ENCODE data around the gene PRKCZ. TPM values are rescaled to one million over a fixed set of nuclear protein-coding genes. Genes with fewer than 3 reads are reported as not detected.
A peak's percentile ranks its signal among the peaks of the same experiment; 100 is the strongest.

Gene PRKCZ
- total and polyA plus RNA-seq, 2 experiments from 2014 or later = 26.2 to 36.9 TPM

GRCh38 chr1:2103266-2103900, 53.2 kb downstream of the PRKCZ start (continued):
- TF ChIP-seq ETS1 (IDR thresholded peaks at IDR 0.05) (no peak), JUNB (IDR thresholded peaks at IDR 0.05; ENCODE audit: unreplicated experiment) (no peak), ZNF114 (CRISPR knock-in tag; IDR thresholded peaks at IDR 0.05) (no peak), CREB1 (CRISPR knock-in tag; IDR thresholded peaks at IDR 0.05; ENCODE audit: low read depth) (no peak), EZH2 (IDR thresholded peaks at IDR 0.05; ENCODE audit: low read depth, unreplicated experiment) (no peak)

GRCh38 chr1:2103901-2104590, 53.8 kb downstream of the PRKCZ start:
- no peaks in the 10 kb centered on the region for H3K4me1 ChIP-seq (ENCODE audit: insufficient read depth)
- H3K4me1 Mint-ChIP-seq = peaks cover 11% of the 10 kb centered on the region
- H4K20me1 ChIP-seq (replicated peaks; ENCODE audit: insufficient read depth) = peaks cover 2% of the 10 kb centered on the region; the same call in 1 of the 2 replicates
- H3K9me2 ChIP-seq (ENCODE audit: insufficient read depth) = no peaks in the 10 kb centered on the region
- no peaks in the 10 kb centered on the region for H3K36me3 ChIP-seq (ENCODE audit: insufficient read depth)
- DNase-seq (ENCODE audit: low spot score) (no peak), ATAC-seq (no peak)
- H3K4me3 ChIP-seq = no peak overlapping the region
- no peak overlapping the region for H3K4me2 ChIP-seq
- H3F3A ChIP-seq (replicated peaks; ENCODE audit: low read depth) = no peaks in the 10 kb centered on the region
- H2AFZ ChIP-seq = no peak overlapping the region
- H3K27ac Mint-ChIP-seq = peak overlapping the region; percentile 59; the same call in 1 of the 2 replicates
- no peaks in the 10 kb centered on the region for H3K9me3 Mint-ChIP-seq
- H3K36me3 Mint-ChIP-seq (ENCODE audit: low read depth) = peaks cover 10% of the 10 kb centered on the region
- H3K79me2 ChIP-seq (replicated peaks; ENCODE audit: insufficient read depth) = peaks cover 9% of the 10 kb centered on the region; the same call in 1 of the 2 replicates
- H3K27me3 Mint-ChIP-seq (ENCODE audit: insufficient read depth, low read depth, poor library complexity) = peaks cover 10% of the 10 kb centered on the region
- H3K4me3 Mint-ChIP-seq = no peak overlapping the region
- no peak overlapping the region for H3K27ac ChIP-seq (ENCODE audit: low read depth)
- H3K27me3 ChIP-seq (ENCODE audit: insufficient read depth) = no peaks in the 10 kb centered on the region
- TF ChIP-seq JUNB (IDR thresholded peaks at IDR 0.05; ENCODE audit: unreplicated experiment) (no peak), REST (IDR thresholded peaks at IDR 0.05; ENCODE audit: unreplicated experiment) (no peak), NANOG (IDR thresholded peaks at IDR 0.05; ENCODE audit: borderline replicate concordance) (no peak), EZH2phosphoT487 (IDR thresholded peaks at IDR 0.05; ENCODE audit: unreplicated experiment) (no peak), EZH2 (IDR thresholded peaks at IDR 0.05; ENCODE audit: low read depth, unreplicated experiment) (no peak), ZNF114 (CRISPR knock-in tag; IDR thresholded peaks at IDR 0.05) (no peak), CTCF (conservative IDR thresholded peaks at IDR 0.05; ENCODE audit: low read depth in 2 of 2) (no peak), ZNF331 (CRISPR knock-in tag; IDR thresholded peaks at IDR 0.05; ENCODE audit: low read depth) (no peak), CREB1 (CRISPR knock-in tag; IDR thresholded peaks at IDR 0.05; ENCODE audit: low read depth) (no peak), ETS1 (IDR thresholded peaks at IDR 0.05) (no peak)
